Natural killer cell (primary cell): Measurements from ENCODE around the gene PML. TPM values are rescaled to one million over a fixed set of nuclear protein-coding genes. Genes with fewer than 3 reads are reported as not detected.
"Not testable (repeated sequence)": the region's sequence is repeated elsewhere in the genome, so short reads cannot be mapped to it uniquely, and the experiment has no call there.

ENCODE experiments used
- ATAC-seq, 3 donors: fragments of 150-1000 bp in 2 of 3; fragments of 200-7000 bp in 1 of 3; cut with Tn5 transposase; 1 replicate in 1 of 3; 2 replicates in 2 of 3; pipeline ENCODE4 v1.10.0; 2021; ENCODE audit warnings: mild to moderate bottlenecking in 2 of 3, moderate library complexity in 2 of 3
- DNase-seq, 2 donors: peaks; one replicate each; pipeline versions ENCODE4 v3.0.0 to v3.0.0-alpha.2; 2013 to 2021; ENCODE audit warnings: mixed read lengths in 1 of 2
- H3K27ac ChIP-seq: one replicate; pipeline ENCODE4 v1.5.1; 2013; ENCODE audit warnings: mild to moderate bottlenecking, low read length
- H3K27me3 ChIP-seq: one replicate; pipeline ENCODE4 v1.6.1; 2013; ENCODE audit warnings: low read length; ENCODE audit not compliant: control insufficient read depth, insufficient read depth
- H3K36me3 ChIP-seq: one replicate; pipeline ENCODE4 v1.6.1; 2013; ENCODE audit warnings: low read length; ENCODE audit not compliant: control insufficient read depth, insufficient read depth
- H3K4me1 ChIP-seq: one replicate; pipeline ENCODE4 v1.6.1; 2013; ENCODE audit warnings: low read length; ENCODE audit not compliant: control insufficient read depth, insufficient read depth
- H3K4me3 ChIP-seq: one replicate; pipeline ENCODE4 v1.5.1; 2013; ENCODE audit warnings: low read length
- H3K9me3 ChIP-seq: one replicate; pipeline ENCODE4 v1.6.1; 2013; ENCODE audit warnings: low read length; ENCODE audit not compliant: control insufficient read depth, insufficient read depth
- H3K27ac Mint-ChIP-seq, 2 donors: one replicate each; pipeline ENCODE4 v1.8.0; 2022; ENCODE audit warnings: mild to moderate bottlenecking in 2 of 2, mixed read lengths in 2 of 2, moderate library complexity in 1 of 2
- H3K27me3 Mint-ChIP-seq, 2 donors: one replicate each; pipeline ENCODE4 v1.8.0; 2022; ENCODE audit warnings: low read depth in 2 of 2, mixed read lengths in 2 of 2
- H3K36me3 Mint-ChIP-seq: one replicate; pipeline ENCODE4 v1.8.0; 2022; ENCODE audit warnings: mixed read lengths
- H3K4me1 Mint-ChIP-seq, 2 donors: one replicate each; pipeline ENCODE4 v1.8.0; 2022; ENCODE audit warnings: mixed read lengths in 2 of 2
- H3K4me3 Mint-ChIP-seq: one replicate; pipeline ENCODE4 v1.8.0; 2022; ENCODE audit warnings: mild to moderate bottlenecking, moderate library complexity, mixed read lengths
- H3K9me3 Mint-ChIP-seq, 2 donors: one replicate each; pipeline ENCODE4 v1.8.0; 2022; ENCODE audit warnings: mixed read lengths in 2 of 2
- WGBS: methylation state at CpG from one replicate; pipeline ENCODE4 v1.1.7; 2013; ENCODE audit warnings: missing lambda C conversion rate; ENCODE audit not compliant: insufficient coverage; 5-methylcytosine and 5-hydroxymethylcytosine counted together
- intact Hi-C: fragments of 100-400 bp; cut with micrococcal nuclease; formaldehyde crosslinking; loops from one replicate; pipeline ENCODE4 v1.14.2; 2022
- total RNA-seq, 4 donors: library from RNA; stranded (reverse); fragments of 120-200 nt in 1 of 4; gene quantifications; one replicate each; pipeline versions ENCODE4 v1.2.3 to v1.2.4, GENCODE V29; 2013 to 2022

The PML gene
- total RNA-seq, 3 donors from 2014 or later (not counting 1 experiment from before 2014, with no cell fraction given): 65.8 to 68.7 (median 67.6) TPM

GRCh38 chr15:74095610-74096009 is 101.1 kb downstream of the PML start:
- H3K4me1 ChIP-seq, ATAC-seq, H3K4me1 Mint-ChIP-seq, H3K4me3 Mint-ChIP-seq, H3K9me3 Mint-ChIP-seq, intact Hi-C loops, H3K27me3 Mint-ChIP-seq, H3K27ac Mint-ChIP-seq, H3K27me3 ChIP-seq, H3K9me3 ChIP-seq, H3K27ac ChIP-seq, H3K36me3 Mint-ChIP-seq, H3K36me3 ChIP-seq, DNase-seq, H3K4me3 ChIP-seq: not testable (repeated sequence)
- WGBS: 85% methylated on average over 4 of the region's 10 CpGs

DNA sequence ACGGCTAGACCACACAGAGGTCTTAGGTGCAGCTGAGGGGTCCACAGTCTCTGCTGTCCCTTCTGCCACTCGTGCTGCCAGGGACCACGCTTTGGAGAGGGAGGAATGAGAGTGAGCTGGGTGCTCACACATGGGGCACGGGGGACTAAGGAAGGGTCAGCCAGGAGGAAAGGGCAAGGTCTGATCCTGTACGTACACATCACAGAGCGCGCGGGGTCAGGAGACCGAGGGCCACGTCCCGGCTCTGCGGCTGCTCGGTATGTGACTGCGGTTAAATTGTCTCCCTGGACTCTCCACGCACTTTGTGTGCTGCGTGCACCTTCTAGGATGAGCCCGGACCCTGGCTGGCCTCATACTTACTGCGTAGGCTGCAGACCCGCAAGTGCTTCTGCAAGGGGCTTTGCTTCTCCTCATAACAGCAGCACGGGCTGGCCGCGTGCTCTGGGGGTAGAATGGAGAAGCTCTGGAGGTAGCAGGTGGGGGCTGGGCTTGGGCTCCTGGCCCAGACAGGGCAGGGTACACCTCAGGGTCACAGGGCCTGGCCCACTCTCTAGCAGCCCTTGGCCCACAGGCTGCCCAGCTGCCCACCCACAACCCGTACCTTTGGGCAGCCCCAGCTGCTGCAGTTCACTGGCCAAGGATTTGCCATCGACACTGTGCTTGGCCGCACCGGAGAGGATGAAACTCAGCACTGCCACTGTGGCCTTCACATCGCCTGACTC is 102.4 kb downstream of the PML start:
- H3K27me3 ChIP-seq, H3K36me3 Mint-ChIP-seq, H3K27ac Mint-ChIP-seq, H3K27ac ChIP-seq, H3K4me1 Mint-ChIP-seq, ATAC-seq, H3K36me3 ChIP-seq, DNase-seq, H3K9me3 Mint-ChIP-seq, intact Hi-C loops, H3K4me3 ChIP-seq, H3K9me3 ChIP-seq, H3K4me1 ChIP-seq, H3K27me3 Mint-ChIP-seq, H3K4me3 Mint-ChIP-seq: not testable (repeated sequence)
- WGBS: no CpG with 5 or more reads among the region's 27 CpGs

Other genes starting within 250 kb of the PML start
- gene INSYN1, start 241.4 kb upstream of the PML start, total RNA-seq: not detected
- not detected for gene TBC1D21, start 121.2 kb upstream of the PML start, total RNA-seq
- 1 to 10 TPM; 1.1 to 1.4 (median 1.3) TPM for gene LOXL1, start 68.3 kb upstream of the PML start, total RNA-seq
- gene STOML1, start 2.4 kb upstream of the PML start, total RNA-seq: 1 to 10 TPM; 5.6 to 8.2 (median 7.0) TPM
- under 1 TPM in 2 of 3 donors, not detected in 1; 0.16 to 0.82 TPM for gene GOLGA6A, start 87.8 kb downstream of the PML start, total RNA-seq
- not detected for gene ISLR2, start 135.9 kb downstream of the PML start, total RNA-seq
- gene ISLR, start 179.0 kb downstream of the PML start, total RNA-seq: not detected
- not detected for gene STRA6, start 208.1 kb downstream of the PML start, total RNA-seq
- not detected for gene CCDC33, start 241.6 kb downstream of the PML start, total RNA-seq